ENCODE data around the gene KCNH2. TPM values are rescaled to one million over a fixed set of nuclear protein-coding genes. Genes with fewer than 3 reads are reported as not detected.

KCNH2 gene
- total and polyA plus RNA-seq, 2 experiments from 2014 or later = 2.6 to 14.7 TPM

GRCh38 chr7:150958062-150958552, 20.0 kb downstream of the KCNH2 start (continued):
- TF ChIP-seq ZNF462 (CRISPR knock-in tag; IDR thresholded peaks at IDR 0.05) = no peak
- no peak for TF ChIP-seq CREB1 (CRISPR knock-in tag; IDR thresholded peaks at IDR 0.05; ENCODE audit: low read depth)
- TF ChIP-seq JUNB (IDR thresholded peaks at IDR 0.05; ENCODE audit: unreplicated experiment) = no peak
- no peak for TF ChIP-seq ETS1 (IDR thresholded peaks at IDR 0.05)
- no peak for TF ChIP-seq REST (IDR thresholded peaks at IDR 0.05; ENCODE audit: unreplicated experiment)
- no peak for TF ChIP-seq EZH2 (IDR thresholded peaks at IDR 0.05; ENCODE audit: low read depth, unreplicated experiment)
- TF ChIP-seq ZNF331 (CRISPR knock-in tag; IDR thresholded peaks at IDR 0.05; ENCODE audit: low read depth) = no peak

Measured in GM23338 (cell line).